GM10266 (cell line): ENCODE data around the gene SLC26A1.
A peak's percentile ranks its signal among the peaks of the same experiment; 100 is the strongest.

Experiments used
- DNase-seq: peaks from one replicate; pipeline ENCODE4 v3.0.0; 2012; ENCODE audit errors: extremely low spot score
- CTCF ChIP-seq: IDR thresholded peaks from 2 replicates; pipeline ENCODE4 v1.5.1; 2012; ENCODE audit warnings: mild to moderate bottlenecking, low read depth; ENCODE audit not compliant: control insufficient read depth, insufficient read depth; ENCODE audit errors: missing control alignments

Gene SLC26A1

GRCh38 chr4:972651-973424 lies 20.4 kb downstream of the SLC26A1 start:
- DNase-seq: peak; percentile 70
- no peak for TF ChIP-seq CTCF

- DNase-seq: no peak
- no peak for TF ChIP-seq CTCF
Measured at GRCh38 chr4:971666-972500, 21.3 kb downstream of the SLC26A1 start.

GRCh38 chr4:970854-971520 lies 22.2 kb downstream of the SLC26A1 start:
- no peak for TF ChIP-seq CTCF

GRCh38 chr4:970046-970745 lies 23.0 kb downstream of the SLC26A1 start:
- TF ChIP-seq CTCF: no peak
- DNase-seq: no peak

More at GRCh38 chr4:970854-971520, 22.2 kb downstream of the SLC26A1 start:
- no peak for DNase-seq

- DNase-seq: no peak
- no peak for TF ChIP-seq CTCF
Measured at GRCh38 chr4:968621-969394, 24.4 kb downstream of the SLC26A1 start.

- no peak for DNase-seq
- no peak for TF ChIP-seq CTCF
Measured at GRCh38 chr4:968221-968620, 25.0 kb downstream of the SLC26A1 start.
